Neural cell (in vitro differentiated cells): Measurements from ENCODE around the gene UBE2I.

Experiments
- EP300 ChIP-seq: fragments of 450-650 bp; conservative IDR thresholded peaks from 2 replicates; pipeline ENCODE4 v1.6.1; 2014; ENCODE audit warnings: antibody characterized with exemption, mild to moderate bottlenecking, moderate library complexity; ENCODE audit not compliant: poor library complexity, severe bottlenecking
- TF ChIP-seq, protein P1 (sequence below): fragments of 450-650 bp; IDR thresholded peaks from 2 replicates; pipeline ENCODE4 v1.5.1; 2014; ENCODE audit warnings: antibody characterized with exemption, mild to moderate bottlenecking, moderate library complexity; ENCODE audit not compliant: poor library complexity, severe bottlenecking

DNA sequence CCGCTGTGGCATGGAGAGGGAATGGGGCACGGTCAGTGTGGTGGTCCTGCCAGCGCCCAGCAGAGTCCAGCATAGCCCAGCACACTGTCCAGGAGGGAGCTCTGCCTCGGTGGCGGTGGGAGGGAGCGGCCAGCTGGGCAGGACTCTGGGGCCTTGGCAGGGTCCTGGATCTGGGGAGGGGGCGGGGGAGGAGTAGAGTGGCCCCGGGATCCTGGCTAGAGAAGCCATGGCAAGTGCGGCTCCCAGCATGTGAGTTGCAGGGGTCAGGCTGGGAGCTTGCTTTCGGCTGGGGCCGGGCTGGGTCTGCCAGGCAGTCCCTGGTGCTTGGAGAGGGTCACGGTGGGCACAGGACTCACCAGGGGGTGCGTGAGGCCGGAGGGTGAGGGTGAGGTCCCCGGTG lies 46.2 kb downstream of the UBE2I start:
- no peak for TF ChIP-seq EP300
- TF ChIP-seq, protein P1, sequence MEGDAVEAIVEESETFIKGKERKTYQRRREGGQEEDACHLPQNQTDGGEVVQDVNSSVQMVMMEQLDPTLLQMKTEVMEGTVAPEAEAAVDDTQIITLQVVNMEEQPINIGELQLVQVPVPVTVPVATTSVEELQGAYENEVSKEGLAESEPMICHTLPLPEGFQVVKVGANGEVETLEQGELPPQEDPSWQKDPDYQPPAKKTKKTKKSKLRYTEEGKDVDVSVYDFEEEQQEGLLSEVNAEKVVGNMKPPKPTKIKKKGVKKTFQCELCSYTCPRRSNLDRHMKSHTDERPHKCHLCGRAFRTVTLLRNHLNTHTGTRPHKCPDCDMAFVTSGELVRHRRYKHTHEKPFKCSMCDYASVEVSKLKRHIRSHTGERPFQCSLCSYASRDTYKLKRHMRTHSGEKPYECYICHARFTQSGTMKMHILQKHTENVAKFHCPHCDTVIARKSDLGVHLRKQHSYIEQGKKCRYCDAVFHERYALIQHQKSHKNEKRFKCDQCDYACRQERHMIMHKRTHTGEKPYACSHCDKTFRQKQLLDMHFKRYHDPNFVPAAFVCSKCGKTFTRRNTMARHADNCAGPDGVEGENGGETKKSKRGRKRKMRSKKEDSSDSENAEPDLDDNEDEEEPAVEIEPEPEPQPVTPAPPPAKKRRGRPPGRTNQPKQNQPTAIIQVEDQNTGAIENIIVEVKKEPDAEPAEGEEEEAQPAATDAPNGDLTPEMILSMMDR: no peak
